Ovary (tissue), 9 donors: ENCODE data around the gene RFX4. TPM values are rescaled to one million over a fixed set of nuclear protein-coding genes. Genes with fewer than 3 reads are reported as not detected.

Source experiments
- DNase-seq, 5 donors: peaks; one replicate each; pipeline ENCODE4 v3.0.0-alpha.2; 2019 to 2020
- H3K27ac ChIP-seq, 2 donors: fragments of 200-600 bp; one replicate each; pipeline versions ENCODE4 v1.5.1 to v1.8.0; 2019 to 2022
- H3K27me3 ChIP-seq: fragments of 200-600 bp; one replicate; pipeline ENCODE4 v1.8.0; 2022
- H3K36me3 ChIP-seq: fragments of 200-600 bp; sonication (generic); one replicate; pipeline ENCODE4 v1.5.1; 2019
- H3K4me1 ChIP-seq: one replicate; pipeline ENCODE4 v1.8.1; 2013; ENCODE audit warnings: mild to moderate bottlenecking, moderate library complexity; ENCODE audit not compliant: insufficient read depth
- H3K4me3 ChIP-seq: fragments of 200-600 bp; sonication (generic); one replicate; pipeline ENCODE4 v1.5.1; 2017
- H3K9me3 ChIP-seq, 2 donors: fragments of 200-600 bp in 1 of 2; sonication (generic) in 1 of 2; one replicate each; pipeline versions ENCODE4 v1.5.1 to v1.8.1; 2013 to 2019; ENCODE audit warnings: mild to moderate bottlenecking in 1 of 2, moderate library complexity in 1 of 2
- CTCF ChIP-seq, 3 donors: fragments of 450-650 bp in 2 of 3; fragments of 200-600 bp in 1 of 3; IDR thresholded peaks; one replicate each; pipeline versions ENCODE4 v1.5.1 to v1.8.0; 2016 to 2022; ENCODE audit warnings: antibody characterized with exemption in 3 of 3, mild to moderate bottlenecking in 1 of 3
- EP300 ChIP-seq: sonication (generic); formaldehyde crosslinking; IDR thresholded peaks from one replicate; pipeline ENCODE4 v1.6.1; 2017; ENCODE audit warnings: antibody characterized with exemption
- POLR2A ChIP-seq: fragments of 450-650 bp; IDR thresholded peaks from one replicate; pipeline ENCODE4 v1.6.1; 2017; ENCODE audit warnings: antibody characterized with exemption, mild to moderate bottlenecking, moderate library complexity
- WGBS, 3 donors: extraction: QIAGEN DNeasy Blood & Tissue Kit in 1 of 3; methylation state at CpG; one replicate each; pipeline versions ENCODE4 v1.1.5 to v1.1.7; 2013 to 2017; 5-methylcytosine and 5-hydroxymethylcytosine counted together
- intact Hi-C, 4 donors: fragments of 100-400 bp; cut with DNase I; formaldehyde crosslinking; loops; one replicate each; pipeline versions ENCODE4 v1.11.0 to v1.15.1; 2022 to 2023
- polyA plus RNA-seq, 2 donors: library from polyadenylated mRNA; stranded (reverse); fragments of 200-250 nt in 1 of 2; fragments of 350-450 nt in 1 of 2; fragmentation: Illumina TruSeq in 1 of 2; extraction: RNeasy Lipid Tissue Mini Kit (QIAGEN cat#74804) in 1 of 2; gene quantifications; one replicate each; pipeline ENCODE4 v1.2.3, GENCODE V29; 2013 to 2014
- total RNA-seq, 7 donors: library from RNA; depleted of rRNA in 2 of 7; stranded (reverse); fragments of >200 nt in 2 of 7; fragmentation: NEBNext Ultra II Directional in 3 of 7; extraction: Animal tissue kit (Norgen Biotek cat#: 25700) in 3 of 7; gene quantifications; one replicate each; pipeline versions ENCODE4 v1.1.0 to v1.2.4, GENCODE V29; 2016 to 2023
- donor health status: DM: no; HTN: no; CAD: no; lungs with moderate emphysema.
- donor health status: DM: no; HTN: no; CAD: no.
- donor health status: Bipolar disorder and iron deficiency.
- donor health status: DM: yes; HTN: yes; CAD: no.
- donor health status: DM: no; HTN: no; CAD: no.
- donor health status: DM: yes; HTN: yes; CAD: no.

Gene RFX4
- total and polyA plus RNA-seq, 9 donors = 0.30 TPM; not detected in 8

- 46 to 63% (median 58%) methylated on average over 2 of the region's 2 CpGs for WGBS, 3 donors
- no peak overlapping the region for H3K4me3 ChIP-seq
- DNase-seq = no peak
- H3K9me3 ChIP-seq = no peaks in the 10 kb centered on the region
- H3K4me1 ChIP-seq = no peaks in the 10 kb centered on the region
- H3K36me3 ChIP-seq = no peaks in the 10 kb centered on the region
- no peak overlapping the region for H3K27ac ChIP-seq
- intact Hi-C loops = no loop called here
- TF ChIP-seq CTCF (IDR thresholded peaks at IDR 0.05) (no peak), POLR2A (no peak), EP300 (no peak)
- no peaks in the 10 kb centered on the region for H3K27me3 ChIP-seq
Observed at GRCh38 chr12:106648736-106649135, 65.9 kb downstream of the RFX4 start.

GRCh38 chr12:106651552-106651951 is 68.7 kb downstream of the RFX4 start:
- Histone ChIP-seq H3K27ac (no peak overlapping the region), H3K4me3 (no peak overlapping the region), H3K4me1 (no peaks in the 10 kb centered on the region), H3K9me3 (no peaks in the 10 kb centered on the region), H3K36me3 (no peaks in the 10 kb centered on the region), H3K27me3 (no peaks in the 10 kb centered on the region)
- TF ChIP-seq CTCF (IDR thresholded peaks at IDR 0.05) = no peak
- TF ChIP-seq POLR2A = no peak
- TF ChIP-seq EP300 = no peak
- no peak for DNase-seq
- intact Hi-C loops = no loop called here
- 91 to 95% (median 93%) methylated on average over 2 of the region's 2 CpGs for WGBS, 3 donors

GRCh38 chr12:106652510-106653015 is 69.8 kb downstream of the RFX4 start:
- Histone ChIP-seq H3K36me3 (no peaks in the 10 kb centered on the region), H3K27ac (no peak overlapping the region), H3K9me3 (no peaks in the 10 kb centered on the region), H3K4me3 (no peak overlapping the region), H3K4me1 (no peaks in the 10 kb centered on the region), H3K27me3 (no peaks in the 10 kb centered on the region)
- DNase-seq = no peak
- TF ChIP-seq POLR2A (no peak), CTCF (IDR thresholded peaks at IDR 0.05) (no peak), EP300 (no peak)
- intact Hi-C loops = no loop called here
- 93 to 94% (median 94%) methylated on average over 7 of the region's 7 CpGs for WGBS, 3 donors

GRCh38 chr12:106655577-106655976 is 72.8 kb downstream of the RFX4 start:
- Histone ChIP-seq H3K4me1 (no peaks in the 10 kb centered on the region), H3K27ac (no peak overlapping the region), H3K4me3 (no peak overlapping the region), H3K27me3 (no peaks in the 10 kb centered on the region), H3K36me3 (no peaks in the 10 kb centered on the region), H3K9me3 (no peaks in the 10 kb centered on the region)
- no peak for DNase-seq
- TF ChIP-seq CTCF (IDR thresholded peaks at IDR 0.05) (no peak), POLR2A (no peak), EP300 (no peak)
- 73 to 98% (median 91%) methylated on average over 3 of the region's 3 CpGs for WGBS, 3 donors
- intact Hi-C loops = no loop called here
